H1 (cell line): Measurements from ENCODE around the gene CNFN. TPM values are rescaled to one million over a fixed set of nuclear protein-coding genes. Genes with fewer than 3 reads are reported as not detected.

Experiments used
- BCL11A ChIP-seq, 2 experiments: IDR thresholded peaks; one replicate each; pipeline ENCODE4 v1.6.1; 2011; ENCODE audit warnings: low read depth in 2 of 2, low read length in 2 of 2, mild to moderate bottlenecking in 2 of 2
- CHD2 ChIP-seq: IDR thresholded peaks from 2 replicates; pipeline ENCODE4 v1.6.1; 2012; ENCODE audit warnings: low read length, improper control_type of control experiment
- EZH2 ChIP-seq: fragments of 200-600 bp; sonication (generic); IDR thresholded peaks from 2 replicates; pipeline ENCODE4 v1.7.1; 2012; ENCODE audit warnings: low read depth, mild to moderate bottlenecking, moderate library complexity, low read length, inconsistent platforms; ENCODE audit not compliant: severe bottlenecking
- HDAC6 ChIP-seq: IDR thresholded peaks from one replicate; pipeline ENCODE4 v1.7.1; 2012; ENCODE audit warnings: low read depth, mild to moderate bottlenecking, inconsistent platforms, low read length, moderate library complexity
- JUN ChIP-seq: IDR thresholded peaks from 2 replicates; pipeline ENCODE4 v1.6.1; 2011; ENCODE audit warnings: low read depth, mild to moderate bottlenecking, improper control_type of control experiment, low read length
- KDM4A ChIP-seq: IDR thresholded peaks from one replicate; pipeline ENCODE4 v1.7.1; 2012; ENCODE audit warnings: low read depth, mild to moderate bottlenecking, moderate library complexity, low read length, inconsistent platforms; ENCODE audit not compliant: severe bottlenecking
- KDM5A ChIP-seq: fragments of 200-600 bp; IDR thresholded peaks from 2 replicates; pipeline ENCODE4 v1.7.1; 2012; ENCODE audit warnings: mild to moderate bottlenecking, low read length, inconsistent platforms, mixed read lengths
- SIX5 ChIP-seq: IDR thresholded peaks from 2 replicates; pipeline ENCODE4 v1.6.1; 2011; ENCODE audit warnings: mild to moderate bottlenecking, low read depth, low read length
- USF2 ChIP-seq: IDR thresholded peaks from 2 replicates; pipeline ENCODE4 v1.6.1; 2011; ENCODE audit warnings: low read length, improper control_type of control experiment
- polyA plus RNA-seq, 7 experiments: library from polyadenylated mRNA; depleted of rRNA in 3 of 7; stranded (reverse) in 5 of 7; unstranded in 2 of 7; fragments of >200 nt in 5 of 7; fragments of 200-250 nt in 2 of 7; gene quantifications; 1 replicate in 5 of 7; 2 replicates in 1 of 7; 4 replicates in 1 of 7; pipeline versions ENCODE4 v1.2.1 to v1.2.3, GENCODE V29; 2011 to 2013; ENCODE audit warnings: missing spikeins in 2 of 7, mixed read lengths in 2 of 7
- total RNA-seq: library from RNA; stranded (reverse); fragmentation: NEBNext Ultra II Directional; extraction: Animal tissue kit (Norgen Biotek cat#: 25700); gene quantifications from 2 replicates; pipeline ENCODE4 v1.2.1, GENCODE V29; 2021

CNFN gene
- total and polyA plus RNA-seq, 2 of the 8 experiments (the other 6 are each of a cell fraction or from before 2014, with no cell fraction given) = 8.9 to 31.5 TPM

- TF ChIP-seq USF2 = no peak
- no peak for TF ChIP-seq HDAC6
- TF ChIP-seq BCL11A (IDR thresholded peaks at IDR 0.05; ENCODE audit: low read depth in 2 of 2, low read length in 2 of 2) = no peak
- no peak for TF ChIP-seq KDM5A
- no peak for TF ChIP-seq JUN
- TF ChIP-seq CHD2 = no peak
- no peak for TF ChIP-seq KDM4A
- TF ChIP-seq EZH2 = no peak
- no peak for TF ChIP-seq SIX5
Observed at GRCh38 chr19:42375415-42376176, 14.5 kb downstream of the CNFN start (continued).
